ENCODE results near the gene CCNY. TPM values are rescaled to one million over a fixed set of nuclear protein-coding genes. Genes with fewer than 3 reads are reported as not detected.
"Not testable (repeated sequence)": the region's sequence is repeated elsewhere in the genome, so short reads cannot be mapped to it uniquely, and the experiment has no call there.

CCNY gene
- total and polyA plus RNA-seq, 8 donors, result 60.9 to 87.6 (median 81.7) TPM

GRCh38 chr10:35407696-35408095 is 71.4 kb downstream of the CCNY start:
- H3K9me3 ChIP-seq; H3K36me3 ChIP-seq; DNase-seq; intact Hi-C loops (cut with DNase I); H3K27ac ChIP-seq; H3K27me3 ChIP-seq; ATAC-seq; H3K4me3 ChIP-seq: not testable (repeated sequence)
- H3K4me1 ChIP-seq, result peaks cover 23 to 60% of the 10 kb centered on the region in 2 donors

- no peaks in the 10 kb centered on the region for H3K27me3 ChIP-seq
- intact Hi-C loops (cut with DNase I), result no loop called here
- TF ChIP-seq CTCF (IDR thresholded peaks at IDR 0.05), result no peak
- no peaks in the 10 kb centered on the region for H3K9me3 ChIP-seq
- no peak for DNase-seq
- peak; percentile 87 for ATAC-seq
- peak overlapping the region in 1 of 2 donors; percentile 39 for H3K27ac ChIP-seq
- no peak overlapping the region for H3K4me3 ChIP-seq
- H3K4me1 ChIP-seq, result peaks cover 17 to 69% of the 10 kb centered on the region in 2 donors
- H3K36me3 ChIP-seq, result no peaks in the 10 kb centered on the region
Measured at GRCh38 chr10:35409094-35409582, 72.8 kb downstream of the CCNY start.

GRCh38 chr10:35409808-35410207 is 73.5 kb downstream of the CCNY start:
- no peak for DNase-seq
- TF ChIP-seq CTCF (IDR thresholded peaks at IDR 0.05), result no peak
- no peak for ATAC-seq
- Histone ChIP-seq H3K27ac (peak overlapping the region in 1 of 2 donors; percentile 39), H3K4me3 (no peak overlapping the region), H3K9me3 (no peaks in the 10 kb centered on the region), H3K27me3 (no peaks in the 10 kb centered on the region), H3K36me3 (no peaks in the 10 kb centered on the region), H3K4me1 (peaks cover 17 to 66% of the 10 kb centered on the region in 2 donors)
- intact Hi-C loops (cut with DNase I), result no loop called here

- Histone ChIP-seq H3K27ac (no peak overlapping the region), H3K4me3 (no peak overlapping the region), H3K9me3 (no peaks in the 10 kb centered on the region), H3K4me1 (peaks cover 17 to 55% of the 10 kb centered on the region in 2 donors), H3K27me3 (no peaks in the 10 kb centered on the region), H3K36me3 (no peaks in the 10 kb centered on the region)
- ATAC-seq, result no peak
- DNase-seq, result no peak
- intact Hi-C loops (cut with DNase I), result no loop called here
- TF ChIP-seq CTCF (IDR thresholded peaks at IDR 0.05), result no peak
Measured at GRCh38 chr10:35412003-35412723, 75.9 kb downstream of the CCNY start.

- Histone ChIP-seq H3K9me3 (no peaks in the 10 kb centered on the region), H3K27ac (no peak overlapping the region), H3K4me1 (peaks cover 17 to 54% of the 10 kb centered on the region in 2 donors), H3K4me3 (no peak overlapping the region), H3K27me3 (no peaks in the 10 kb centered on the region), H3K36me3 (no peaks in the 10 kb centered on the region)
- DNase-seq (no peak), ATAC-seq (no peak)
- TF ChIP-seq CTCF (IDR thresholded peaks at IDR 0.05), result no peak
- intact Hi-C loops (cut with DNase I), result no loop called here
Measured at GRCh38 chr10:35412900-35413491, 76.7 kb downstream of the CCNY start.
